Suprapubic skin (tissue), 4 donors: ENCODE measurements around the gene TLR3.

Experiments used
- CTCF ChIP-seq, 2 donors: fragments of 200-600 bp in 1 of 2; fragments of 450-650 bp in 1 of 2; sonication (generic) in 1 of 2; IDR thresholded peaks; one replicate each; pipeline ENCODE4 v1.5.1; 2016 to 2019; ENCODE audit warnings: antibody characterized with exemption in 2 of 2, mild to moderate bottlenecking in 1 of 2, moderate library complexity in 1 of 2
- EP300 ChIP-seq: sonication (generic); formaldehyde crosslinking; IDR thresholded peaks from one replicate; pipeline ENCODE4 v1.6.1; 2017; ENCODE audit warnings: antibody characterized with exemption
- POLR2A ChIP-seq, 2 donors: fragments of 450-650 bp; IDR thresholded peaks; one replicate each; pipeline ENCODE4 v1.6.1; 2017; ENCODE audit warnings: antibody characterized with exemption in 2 of 2, mild to moderate bottlenecking in 2 of 2, moderate library complexity in 2 of 2
- POLR2AphosphoS5 ChIP-seq, 3 donors: sonication (generic); formaldehyde crosslinking; IDR thresholded peaks; one replicate each; pipeline ENCODE4 v1.6.1; 2017; ENCODE audit warnings: antibody characterized with exemption in 3 of 3

GRCh38 chr4:186020793-186021407 lies 48.1 kb upstream of the TLR3 start:
- TF ChIP-seq POLR2A (IDR thresholded peaks at IDR 0.05) (no peak), CTCF (IDR thresholded peaks at IDR 0.05) (no peak), POLR2AphosphoS5 (IDR thresholded peaks at IDR 0.05) (no peak), EP300 (no peak)
